Colonic mucosa (tissue), 4 donors: ENCODE measurements around the gene RARRES1. TPM values are rescaled to one million over a fixed set of nuclear protein-coding genes. Genes with fewer than 3 reads are reported as not detected.

Source experiments
- DNase-seq: peaks from one replicate; pipeline ENCODE4 v3.0.0-alpha.2; 2020
- H3K27ac ChIP-seq: fragments of 200-600 bp; one replicate; pipeline ENCODE4 v1.8.0; 2021
- H3K27me3 ChIP-seq: fragments of 200-600 bp; one replicate; pipeline ENCODE4 v1.8.0; 2021
- H3K36me3 ChIP-seq: fragments of 200-600 bp; one replicate; pipeline ENCODE4 v1.8.0; 2021
- H3K4me1 ChIP-seq: fragments of 200-600 bp; one replicate; pipeline ENCODE4 v1.8.0; 2021; ENCODE audit warnings: mild to moderate bottlenecking
- H3K4me3 ChIP-seq: fragments of 200-600 bp; one replicate; pipeline ENCODE4 v1.8.0; 2021
- H3K9ac ChIP-seq, 2 donors: one replicate each; pipeline ENCODE4 v1.7.0; 2013; ENCODE audit warnings: control low read depth in 2 of 2, low read depth in 2 of 2, low read length in 2 of 2
- H3K9me3 ChIP-seq: fragments of 200-600 bp; one replicate; pipeline ENCODE4 v1.8.0; 2021
- intact Hi-C: fragments of 100-400 bp; cut with DNase I; formaldehyde crosslinking; loops from one replicate; pipeline ENCODE4 v1.14.1; 2022
- total RNA-seq, 2 donors: library from RNA; stranded (reverse); fragmentation: NEBNext Ultra II Directional in 1 of 2; extraction: Animal tissue kit (Norgen Biotek cat#: 25700) in 1 of 2; gene quantifications; one replicate each; pipeline ENCODE4 v1.2.1, GENCODE V29; 2021
- TF ChIP-seq, protein P1 (sequence below): fragments of 200-600 bp; IDR thresholded peaks from one replicate; pipeline ENCODE4 v1.8.0; 2022; ENCODE audit warnings: antibody characterized with exemption, mild to moderate bottlenecking
- donor health status: healthy.
- donor health status: DM: no; HTN: no; CAD: no.
- donor health status: DM: no; HTN: no; CAD: no.

Gene RARRES1
- total RNA-seq, 2 donors from 2014 or later, result 30.6 to 79.5 TPM

DNA sequence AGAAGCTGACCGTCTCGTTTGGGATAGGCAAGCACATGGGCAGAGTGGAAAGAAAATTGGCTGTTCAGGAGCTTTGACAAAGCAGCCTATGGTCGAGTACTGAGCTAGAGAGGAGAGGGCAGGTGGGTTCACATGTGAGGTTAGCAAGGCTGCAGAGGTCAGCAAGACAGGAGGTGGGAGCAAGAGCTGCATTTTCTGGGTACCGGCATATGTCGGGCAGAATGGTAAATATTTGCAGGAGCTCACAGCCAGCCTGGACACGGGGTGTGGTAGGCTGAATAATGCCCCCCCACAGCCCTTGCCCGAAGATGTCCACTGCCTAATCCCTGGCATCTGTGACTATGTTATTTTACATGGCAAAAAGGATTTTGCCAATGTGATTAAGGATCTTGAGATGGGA is 8.3 kb downstream of the RARRES1 start:
- Histone ChIP-seq H3K27me3 (no peaks in the 10 kb centered on the region), H3K4me3 (no peak overlapping the region), H3K4me1 (peaks cover 40% of the 10 kb centered on the region), H3K9me3 (no peaks in the 10 kb centered on the region), H3K9ac (peak overlapping the region; percentile 13 to 71), H3K36me3 (no peaks in the 10 kb centered on the region), H3K27ac (peak overlapping the region; percentile 96)
- intact Hi-C loops, result no loop called here
- peak; percentile 51 for DNase-seq
- TF ChIP-seq, protein P1, sequence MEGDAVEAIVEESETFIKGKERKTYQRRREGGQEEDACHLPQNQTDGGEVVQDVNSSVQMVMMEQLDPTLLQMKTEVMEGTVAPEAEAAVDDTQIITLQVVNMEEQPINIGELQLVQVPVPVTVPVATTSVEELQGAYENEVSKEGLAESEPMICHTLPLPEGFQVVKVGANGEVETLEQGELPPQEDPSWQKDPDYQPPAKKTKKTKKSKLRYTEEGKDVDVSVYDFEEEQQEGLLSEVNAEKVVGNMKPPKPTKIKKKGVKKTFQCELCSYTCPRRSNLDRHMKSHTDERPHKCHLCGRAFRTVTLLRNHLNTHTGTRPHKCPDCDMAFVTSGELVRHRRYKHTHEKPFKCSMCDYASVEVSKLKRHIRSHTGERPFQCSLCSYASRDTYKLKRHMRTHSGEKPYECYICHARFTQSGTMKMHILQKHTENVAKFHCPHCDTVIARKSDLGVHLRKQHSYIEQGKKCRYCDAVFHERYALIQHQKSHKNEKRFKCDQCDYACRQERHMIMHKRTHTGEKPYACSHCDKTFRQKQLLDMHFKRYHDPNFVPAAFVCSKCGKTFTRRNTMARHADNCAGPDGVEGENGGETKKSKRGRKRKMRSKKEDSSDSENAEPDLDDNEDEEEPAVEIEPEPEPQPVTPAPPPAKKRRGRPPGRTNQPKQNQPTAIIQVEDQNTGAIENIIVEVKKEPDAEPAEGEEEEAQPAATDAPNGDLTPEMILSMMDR, result no peak

- DNase-seq, result no peak
- H3K36me3 ChIP-seq, result no peaks in the 10 kb centered on the region
- H3K4me1 ChIP-seq, result peaks cover 30% of the 10 kb centered on the region
- H3K27ac ChIP-seq, result peak overlapping the region; percentile 96
- no peak overlapping the region for H3K9ac ChIP-seq
- no peaks in the 10 kb centered on the region for H3K27me3 ChIP-seq
- TF ChIP-seq, protein P1, result no peak
- no peak overlapping the region for H3K4me3 ChIP-seq
- H3K9me3 ChIP-seq, result no peaks in the 10 kb centered on the region
- intact Hi-C loops, result no loop called here
Observed at GRCh38 chr3:158722108-158722507, 10.1 kb downstream of the RARRES1 start.

GRCh38 chr3:158718490-158719170 is 13.6 kb downstream of the RARRES1 start:
- H3K36me3 ChIP-seq, result no peaks in the 10 kb centered on the region
- H3K9ac ChIP-seq, result no peak overlapping the region
- intact Hi-C loops, result no loop called here
- no peak overlapping the region for H3K27ac ChIP-seq
- H3K9me3 ChIP-seq, result no peaks in the 10 kb centered on the region
- peak; percentile 50 for DNase-seq
- H3K27me3 ChIP-seq, result no peaks in the 10 kb centered on the region
- TF ChIP-seq, protein P1, result no peak
- H3K4me3 ChIP-seq, result no peak overlapping the region
- H3K4me1 ChIP-seq, result peaks cover 2% of the 10 kb centered on the region

- Histone ChIP-seq H3K27ac (no peak overlapping the region), H3K36me3 (no peaks in the 10 kb centered on the region), H3K4me3 (no peak overlapping the region), H3K9me3 (no peaks in the 10 kb centered on the region), H3K4me1 (no peaks in the 10 kb centered on the region), H3K9ac (no peak overlapping the region), H3K27me3 (no peaks in the 10 kb centered on the region)
- intact Hi-C loops, result no loop called here
- TF ChIP-seq, protein P1, result no peak
- DNase-seq, result no peak
Observed at GRCh38 chr3:158717576-158717975, 14.7 kb downstream of the RARRES1 start.

DNA sequence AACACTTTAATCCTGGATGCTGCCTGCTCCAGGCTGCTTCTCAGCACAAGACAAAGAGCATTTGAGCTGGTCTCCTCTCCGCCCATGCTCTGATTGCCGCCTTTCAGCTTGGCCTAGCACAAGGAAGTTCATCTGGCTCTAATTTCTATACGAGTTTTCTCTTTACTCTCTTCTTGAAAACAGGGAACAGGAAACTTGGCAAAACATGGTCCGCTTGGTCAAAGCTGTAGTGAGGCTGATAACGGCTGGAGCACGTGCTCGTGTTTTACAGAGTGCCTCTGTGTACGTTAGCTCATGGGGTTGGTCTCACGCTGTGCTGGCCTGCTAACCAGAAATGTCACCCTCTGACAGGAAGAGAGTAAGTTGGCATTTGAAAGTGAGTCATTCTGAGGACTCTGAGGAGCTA is 19.2 kb downstream of the RARRES1 start:
- no peaks in the 10 kb centered on the region for H3K27me3 ChIP-seq
- TF ChIP-seq, protein P1, result no peak
- H3K4me3 ChIP-seq, result no peak overlapping the region
- H3K4me1 ChIP-seq, result no peaks in the 10 kb centered on the region
- H3K36me3 ChIP-seq, result no peaks in the 10 kb centered on the region
- DNase-seq, result peak; percentile 72
- H3K9ac ChIP-seq, result no peak overlapping the region
- intact Hi-C loops, result loop anchor here (5.0 kb wide), 1 partner anchor 41 kb away; the partner anchor contains the start of gene LXN
- H3K9me3 ChIP-seq, result no peaks in the 10 kb centered on the region
- peak overlapping the region; percentile 32 for H3K27ac ChIP-seq
